HG03103 (cell line): Measurements from ENCODE around the gene IDUA.

Experiments
- ATAC-seq: cut with Tn5 transposase; IDR thresholded peaks from one replicate; pipeline ENCODE4 v1.9.1; 2021; ENCODE audit warnings: low read depth; ENCODE audit not compliant: unreplicated experiment

Gene IDUA

GRCh38 chr4:1027915-1028238 is 41.0 kb downstream of the IDUA start:
- ATAC-seq = no peak

- ATAC-seq = no peak
Measured at GRCh38 chr4:1028574-1029220, 41.9 kb downstream of the IDUA start.

- ATAC-seq = no peak
Measured at GRCh38 chr4:1029529-1029928, 42.7 kb downstream of the IDUA start.

GRCh38 chr4:1030031-1030430 is 43.2 kb downstream of the IDUA start:
- ATAC-seq = no peak

GRCh38 chr4:1030559-1030958 is 43.7 kb downstream of the IDUA start:
- no peak for ATAC-seq

- no peak for ATAC-seq
Measured at GRCh38 chr4:1031346-1031745, 44.5 kb downstream of the IDUA start.

- no peak for ATAC-seq
Measured at GRCh38 chr4:1031956-1032795, 45.3 kb downstream of the IDUA start.

GRCh38 chr4:1032861-1033260 is 46.0 kb downstream of the IDUA start:
- no peak for ATAC-seq

GRCh38 chr4:1033840-1034551 is 47.2 kb downstream of the IDUA start:
- ATAC-seq = no peak

GRCh38 chr4:1035510-1035909 is 48.7 kb downstream of the IDUA start:
- ATAC-seq = no peak

- ATAC-seq = no peak
Measured at GRCh38 chr4:1036095-1036494, 49.3 kb downstream of the IDUA start.

GRCh38 chr4:1036976-1037810 is 50.3 kb downstream of the IDUA start:
- ATAC-seq = no peak

GRCh38 chr4:1038948-1039492 is 52.2 kb downstream of the IDUA start:
- no peak for ATAC-seq

- ATAC-seq = no peak
Measured at GRCh38 chr4:1039493-1040343, 52.9 kb downstream of the IDUA start.

GRCh38 chr4:1040344-1041146 is 53.7 kb downstream of the IDUA start:
- ATAC-seq = no peak

- ATAC-seq = no peak
Measured at GRCh38 chr4:1041147-1041935, 54.5 kb downstream of the IDUA start.

GRCh38 chr4:1041936-1042330 is 55.1 kb downstream of the IDUA start:
- ATAC-seq = no peak
